Smooth muscle cell (in vitro differentiated cells): ENCODE data around the gene SCUBE1. TPM values are rescaled to one million over a fixed set of nuclear protein-coding genes. Genes with fewer than 3 reads are reported as not detected.

ENCODE experiments used
- DNase-seq: peaks from one replicate; lab custom pipeline; 2025; ENCODE audit not compliant: unreplicated experiment; lab: John Stamatoyannopoulos, UW
- H2AFZ ChIP-seq: fragments of 200-600 bp; sonication (generic); 2 replicates; pipeline ENCODE4 v1.6.0; 2016; ENCODE audit warnings: antibody characterized with exemption, low read depth, mild to moderate bottlenecking
- H3F3A ChIP-seq: fragments of 200-600 bp; sonication (generic); 2 replicates; pipeline ENCODE4 v1.6.0; 2017; ENCODE audit warnings: antibody characterized with exemption, low read depth
- H3K27ac ChIP-seq: fragments of 200-600 bp; sonication (generic); 2 replicates; pipeline ENCODE4 v1.5.1; 2016; ENCODE audit warnings: low read depth, mild to moderate bottlenecking
- H3K27me3 ChIP-seq: fragments of 200-600 bp; sonication (generic); 2 replicates; pipeline ENCODE4 v1.6.1; 2016; ENCODE audit warnings: low read depth, mild to moderate bottlenecking
- H3K36me3 ChIP-seq: fragments of 200-600 bp; sonication (generic); 2 replicates; pipeline ENCODE4 v1.5.1; 2016; ENCODE audit warnings: low read depth
- H3K4me1 ChIP-seq: fragments of 200-600 bp; sonication (generic); 2 replicates; pipeline ENCODE4 v1.5.1; 2016; ENCODE audit warnings: low read depth
- H3K4me2 ChIP-seq: fragments of 200-600 bp; sonication (generic); 2 replicates; pipeline ENCODE4 v1.6.0; 2016; ENCODE audit warnings: mild to moderate bottlenecking
- H3K4me3 ChIP-seq: fragments of 200-600 bp; sonication (generic); 2 replicates; pipeline ENCODE4 v1.5.1; 2016; ENCODE audit warnings: mild to moderate bottlenecking
- H3K79me2 ChIP-seq: fragments of 200-600 bp; sonication (generic); 2 replicates; pipeline ENCODE4 v1.6.0; 2016; ENCODE audit warnings: low read depth, mild to moderate bottlenecking
- H3K9ac ChIP-seq: fragments of 200-600 bp; sonication (generic); 2 replicates; pipeline ENCODE4 v1.6.0; 2016; ENCODE audit warnings: low read depth
- H3K9me3 ChIP-seq: fragments of 200-600 bp; sonication (generic); replicated peaks from 2 replicates; pipeline ENCODE4 v1.5.1; 2016; ENCODE audit warnings: low read depth
- H4K20me1 ChIP-seq: fragments of 200-600 bp; sonication (generic); 2 replicates; pipeline ENCODE4 v1.6.0; 2016; ENCODE audit warnings: low read depth
- CTCF ChIP-seq: fragments of 200-600 bp; sonication (generic); IDR thresholded peaks from 2 replicates; pipeline ENCODE4 v1.5.1; 2017; ENCODE audit warnings: borderline replicate concordance, mild to moderate bottlenecking, antibody characterized with exemption; ENCODE audit not compliant: insufficient read depth, poor library complexity, severe bottlenecking
- WGBS: methylation state at CpG from one replicate; pipeline ENCODE4 v1.1.7; 2016; ENCODE audit warnings: low lambda C conversion rate; 5-methylcytosine and 5-hydroxymethylcytosine counted together
- polyA plus RNA-seq: library from polyadenylated mRNA; unstranded; fragments of >200 nt; fragmentation: Nextera tagmentation; extraction: Ambion mirVana; gene quantifications from 2 replicates; pipeline ENCODE4 v1.2.1, GENCODE V29; 2016
- total RNA-seq: library from RNA; depleted of rRNA; stranded (reverse); fragments of >200 nt; gene quantifications from 2 replicates; pipeline ENCODE4 v1.2.3, GENCODE V29; 2014

Gene SCUBE1
- total and polyA plus RNA-seq, 2 experiments from 2014 or later: 13.4 to 16.3 TPM

GRCh38 chr22:43168471-43169309, 174.5 kb downstream of the SCUBE1 start:
- no peaks in the 10 kb centered on the region for H3K36me3 ChIP-seq
- TF ChIP-seq CTCF: no peak
- H3K9ac ChIP-seq: no peak overlapping the region

GRCh38 chr22:43167001-43167589, 176.1 kb downstream of the SCUBE1 start:
- H4K20me1 ChIP-seq: no peaks in the 10 kb centered on the region
- H3K4me3 ChIP-seq: no peak overlapping the region
- H3K9me3 ChIP-seq: no peaks in the 10 kb centered on the region
- 97% methylated on average over 19 of the region's 19 CpGs for WGBS
- no peaks in the 10 kb centered on the region for H3K36me3 ChIP-seq
- TF ChIP-seq CTCF: no peak
- no peak overlapping the region for H2AFZ ChIP-seq
- H3F3A ChIP-seq: no peaks in the 10 kb centered on the region
- no peak overlapping the region for H3K9ac ChIP-seq
- no peak overlapping the region for H3K4me2 ChIP-seq
- no peaks in the 10 kb centered on the region for H3K4me1 ChIP-seq
- no peak for DNase-seq
- no peak overlapping the region for H3K27ac ChIP-seq
- H3K79me2 ChIP-seq: no peaks in the 10 kb centered on the region
- H3K27me3 ChIP-seq: no peaks in the 10 kb centered on the region

More at GRCh38 chr22:43168471-43169309, 174.5 kb downstream of the SCUBE1 start:
- no peak for DNase-seq
- H3K4me2 ChIP-seq: no peak overlapping the region
- no peaks in the 10 kb centered on the region for H3K27me3 ChIP-seq
- peak overlapping the region; percentile 52 for H3K27ac ChIP-seq
- H3K4me3 ChIP-seq: no peak overlapping the region
- no peaks in the 10 kb centered on the region for H4K20me1 ChIP-seq
- H3K79me2 ChIP-seq: no peaks in the 10 kb centered on the region
- H2AFZ ChIP-seq: no peak overlapping the region
- H3F3A ChIP-seq: no peaks in the 10 kb centered on the region
- no peaks in the 10 kb centered on the region for H3K9me3 ChIP-seq
- 84% methylated on average over 25 of the region's 25 CpGs for WGBS
- no peaks in the 10 kb centered on the region for H3K4me1 ChIP-seq

- no peak for TF ChIP-seq CTCF
- Histone ChIP-seq H3K9me3 (no peaks in the 10 kb centered on the region), H3K4me2 (no peak overlapping the region), H4K20me1 (no peaks in the 10 kb centered on the region), H3K27ac (no peak overlapping the region), H3K9ac (no peak overlapping the region), H2AFZ (no peak overlapping the region), H3K79me2 (no peaks in the 10 kb centered on the region), H3K4me1 (no peaks in the 10 kb centered on the region), H3F3A (no peaks in the 10 kb centered on the region), H3K36me3 (no peaks in the 10 kb centered on the region), H3K27me3 (no peaks in the 10 kb centered on the region), H3K4me3 (no peak overlapping the region)
- 84% methylated on average over 23 of the region's 23 CpGs for WGBS
- no peak for DNase-seq
Measured at GRCh38 chr22:43166132-43166930, 176.8 kb downstream of the SCUBE1 start.
